H1 (cell line): ENCODE data around the gene ZNF134. TPM values are rescaled to one million over a fixed set of nuclear protein-coding genes. Genes with fewer than 3 reads are reported as not detected.

Experiments
- CTCF ChIA-PET: fragments of 300-600 bp; sonication (Branson Sonifier 250); formaldehyde crosslinking; loops from one replicate; lab custom pipeline; 2021; ENCODE audit not compliant: partially characterized antibody; lab: Charles Lee
- POLR2A ChIA-PET: fragments of 300-600 bp; sonication (Branson Sonifier 250); formaldehyde crosslinking; loops from one replicate; lab custom pipeline; 2021; ENCODE audit warnings: inconsistent platforms; ENCODE audit not compliant: partially characterized antibody; lab: Charles Lee
- DNase-seq, 2 experiments: peaks; one replicate each; pipeline versions ENCODE4 v3.0.0 to v3.0.0-alpha.2; 2010 to 2022; ENCODE audit warnings: low spot score in 2 of 2, low read depth in 1 of 2, mixed read lengths in 1 of 2
- FAIRE-seq: peaks from 2 replicates; lab custom pipeline; 2011; peaks lifted over from hg19 to GRCh38; lab: Jason Lieb, UNC
- H2AFZ ChIP-seq: 2 replicates; pipeline ENCODE4 v1.8.1; 2012; ENCODE audit warnings: low read length, inconsistent platforms
- H2AK5ac ChIP-seq: 2 replicates; pipeline ENCODE4 v1.6.1; 2013; ENCODE audit warnings: low read depth, low read length
- H2BK120ac ChIP-seq: replicated peaks from 2 replicates; pipeline ENCODE3; 2013; ENCODE audit warnings: low read depth, low read length, inconsistent platforms
- H2BK12ac ChIP-seq: 2 replicates; pipeline ENCODE4 v1.6.1; 2013; ENCODE audit warnings: low read depth, low read length
- H2BK15ac ChIP-seq: 2 replicates; pipeline ENCODE4 v1.6.1; 2013; ENCODE audit warnings: low read length
- H2BK20ac ChIP-seq: 2 replicates; pipeline ENCODE4 v1.6.1; 2013; ENCODE audit warnings: low read length
- H2BK5ac ChIP-seq: 2 replicates; pipeline ENCODE4 v1.6.1; 2013; ENCODE audit warnings: low read depth, low read length
- H3K14ac ChIP-seq: 2 replicates; pipeline ENCODE4 v1.6.1; 2013; ENCODE audit warnings: inconsistent platforms; ENCODE audit not compliant: insufficient read length
- H3K18ac ChIP-seq: 2 replicates; pipeline ENCODE4 v1.6.1; 2013; ENCODE audit warnings: low read length; ENCODE audit errors: extremely low read depth
- H3K23ac ChIP-seq: 2 replicates; pipeline ENCODE4 v1.6.1; 2013; ENCODE audit warnings: inconsistent platforms; ENCODE audit not compliant: insufficient read length
- H3K23me2 ChIP-seq: 2 replicates; pipeline ENCODE4 v1.6.1; 2013; ENCODE audit warnings: low read depth, low read length
- H3K27ac ChIP-seq: 2 replicates; pipeline ENCODE4 v1.6.1; 2011; ENCODE audit warnings: low read depth, low read length, inconsistent platforms
- H3K27me3 ChIP-seq, 4 experiments: replicated peaks in 1 of 4; 1 replicate in 1 of 4; 2 replicates in 3 of 4; pipeline versions ENCODE4 v1.6.1 to v1.8.1; 2011 to 2013; ENCODE audit warnings: low read length in 3 of 4, mild to moderate bottlenecking in 3 of 4, inconsistent platforms in 2 of 4, mixed read lengths in 2 of 4, moderate library complexity in 1 of 4; ENCODE audit not compliant: control insufficient read depth in 3 of 4, insufficient read depth in 3 of 4; ENCODE audit errors: extremely low read depth in 1 of 4
- H3K36me3 ChIP-seq, 4 experiments: 2 replicates each; pipeline versions ENCODE4 v1.6.1 to v1.8.1; 2011 to 2013; ENCODE audit warnings: mild to moderate bottlenecking in 4 of 4, low read length in 3 of 4, moderate library complexity in 2 of 4, control low read depth in 1 of 4, inconsistent platforms in 1 of 4; ENCODE audit not compliant: insufficient read depth in 4 of 4, control insufficient read depth in 2 of 4
- H3K4ac ChIP-seq: replicated peaks from 2 replicates; pipeline ENCODE3; 2013; ENCODE audit warnings: low read length, low read depth, mixed read lengths, inconsistent platforms; ENCODE audit not compliant: insufficient read length
- H3K4me1 ChIP-seq, 4 experiments: replicated peaks in 1 of 4; 1 replicate in 1 of 4; 2 replicates in 3 of 4; pipeline versions ENCODE4 v1.6.1 to v1.8.1; 2011 to 2013; ENCODE audit warnings: low read length in 3 of 4, inconsistent platforms in 2 of 4, mixed read lengths in 1 of 4; ENCODE audit not compliant: insufficient read depth in 4 of 4, control insufficient read depth in 3 of 4
- H3K4me2 ChIP-seq, 2 experiments: 2 replicates each; pipeline versions ENCODE4 v1.6.1 to v1.8.1; 2011 to 2013; ENCODE audit warnings: low read depth in 2 of 2, low read length in 2 of 2, control low read depth in 1 of 2, inconsistent platforms in 1 of 2, mild to moderate bottlenecking in 1 of 2; ENCODE audit not compliant: insufficient read depth in 1 of 2
- H3K4me3 ChIP-seq, 4 experiments: fragments of 200-600, 300-600 bp in 1 of 4; sonication (generic), shearing (Covaris generic), sonication (Bioruptor Twin) in 1 of 4; 2 replicates each; pipeline versions ENCODE4 v1.5.1 to v1.8.1; 2011 to 2016; ENCODE audit warnings: low read length in 4 of 4, low read depth in 3 of 4, control low read depth in 2 of 4, inconsistent platforms in 2 of 4, mild to moderate bottlenecking in 2 of 4, mixed read lengths in 1 of 4, moderate library complexity in 1 of 4; ENCODE audit not compliant: insufficient read depth in 2 of 4; ENCODE audit errors: extremely low read depth in 1 of 4
- H3K56ac ChIP-seq: replicated peaks from 2 replicates; pipeline ENCODE3; 2013; ENCODE audit warnings: low read depth, mild to moderate bottlenecking, mixed read lengths, low read length, inconsistent platforms; ENCODE audit not compliant: insufficient read length
- H3K79me1 ChIP-seq: 2 replicates; pipeline ENCODE4 v1.6.1; 2013; ENCODE audit warnings: low read depth, low read length, control low read depth
- H3K79me2 ChIP-seq, 2 experiments: 2 replicates each; pipeline versions ENCODE4 v1.6.1 to v1.8.1; 2012 to 2013; ENCODE audit warnings: low read length in 2 of 2, mild to moderate bottlenecking in 2 of 2, inconsistent platforms in 1 of 2; ENCODE audit not compliant: insufficient read depth in 2 of 2, control insufficient read depth in 1 of 2
- H3K9ac ChIP-seq, 4 experiments: replicated peaks in 1 of 4; 1 replicate in 1 of 4; 2 replicates in 3 of 4; pipeline versions ENCODE4 v1.6.1 to v1.8.1; 2011 to 2013; ENCODE audit warnings: low read depth in 3 of 4, low read length in 3 of 4, control low read depth in 2 of 4, mild to moderate bottlenecking in 2 of 4, moderate library complexity in 2 of 4, inconsistent platforms in 1 of 4; ENCODE audit errors: extremely low read depth in 1 of 4
- H3K9me3 ChIP-seq, 2 experiments: 2 replicates each; pipeline versions ENCODE4 v1.6.1 to v1.8.1; 2012 to 2013; ENCODE audit warnings: mild to moderate bottlenecking in 2 of 2, moderate library complexity in 2 of 2, control low read depth in 1 of 2, inconsistent platforms in 1 of 2, low read depth in 1 of 2, low read length in 1 of 2, mixed read lengths in 1 of 2; ENCODE audit not compliant: insufficient read depth in 2 of 2
- H4K20me1 ChIP-seq, 2 experiments: replicated peaks in 1 of 2; 2 replicates each; pipeline versions ENCODE3 to v1.8.1; 2011 to 2013; ENCODE audit warnings: inconsistent platforms in 2 of 2, low read length in 2 of 2, mild to moderate bottlenecking in 1 of 2; ENCODE audit not compliant: insufficient read depth in 2 of 2, control insufficient read depth in 1 of 2
- H4K5ac ChIP-seq: 2 replicates; pipeline ENCODE4 v1.6.1; 2013; ENCODE audit warnings: low read length, low read depth, mixed read lengths, inconsistent platforms; ENCODE audit not compliant: insufficient read length
- H4K8ac ChIP-seq: 2 replicates; pipeline ENCODE4 v1.8.0; 2013; ENCODE audit warnings: mild to moderate bottlenecking, moderate library complexity, low read length, inconsistent platforms; ENCODE audit not compliant: insufficient read depth; ENCODE audit errors: extremely low read depth
- H4K91ac ChIP-seq: replicated peaks from 2 replicates; pipeline ENCODE3; 2013; ENCODE audit warnings: low read length, mixed read lengths, inconsistent platforms; ENCODE audit not compliant: insufficient read length
- FOSL1 ChIP-seq: IDR thresholded peaks from 2 replicates; pipeline ENCODE4 v1.6.1; 2011; ENCODE audit warnings: mild to moderate bottlenecking, low read depth, low read length, moderate library complexity; ENCODE audit not compliant: insufficient read depth
- HDAC2 ChIP-seq, 2 experiments: fragments of 300-600 bp in 1 of 2; sonication (generic) in 1 of 2; IDR thresholded peaks; 2 replicates each; pipeline ENCODE4 v1.6.1; 2011 to 2012; ENCODE audit warnings: low read depth in 2 of 2, low read length in 2 of 2, mild to moderate bottlenecking in 2 of 2, moderate library complexity in 2 of 2, borderline replicate concordance in 1 of 2, inconsistent platforms in 1 of 2
- SAP30 ChIP-seq: fragments of 300-600 bp; sonication (generic); IDR thresholded peaks from 2 replicates; pipeline ENCODE4 v1.7.1; 2012; ENCODE audit warnings: low read length, moderate library complexity, mild to moderate bottlenecking, inconsistent platforms; ENCODE audit not compliant: insufficient read depth, insufficient replicate concordance
- SIN3A ChIP-seq, 2 experiments: IDR thresholded peaks in 1 of 2; conservative IDR thresholded peaks in 1 of 2; 2 replicates each; pipeline ENCODE4 v1.6.1; 2011 to 2012; ENCODE audit warnings: low read length in 2 of 2, improper control_type of control experiment in 1 of 2, low read depth in 1 of 2, mild to moderate bottlenecking in 1 of 2
- SUZ12 ChIP-seq: fragments of 200-600 bp; sonication (generic); IDR thresholded peaks from 2 replicates; pipeline ENCODE4 v1.6.1; 2012; ENCODE audit warnings: mild to moderate bottlenecking, inconsistent platforms, low read length, moderate library complexity, mixed read lengths
- WGBS, 2 experiments: shearing (Covaris generic) in 1 of 2; methylation state at CpG; one replicate each; pipeline versions ENCODE4 v1.1.6 to v1.1.7; 2013 to 2015; ENCODE audit warnings: low lambda C conversion rate in 2 of 2, mixed read lengths in 2 of 2, inconsistent platforms in 1 of 2, low coverage in 1 of 2, missing lambda C conversion rate in 1 of 2; ENCODE audit not compliant: insufficient replicate concordance in 2 of 2, insufficient coverage in 1 of 2, insufficient read length in 1 of 2; ENCODE audit errors: extremely low coverage in 1 of 2, missing lambda C conversion rate in 1 of 2; 5-methylcytosine and 5-hydroxymethylcytosine counted together
- polyA plus RNA-seq, 7 experiments: library from polyadenylated mRNA; depleted of rRNA in 3 of 7; stranded (reverse) in 5 of 7; unstranded in 2 of 7; fragments of >200 nt in 5 of 7; fragments of 200-250 nt in 2 of 7; gene quantifications; 1 replicate in 5 of 7; 2 replicates in 1 of 7; 4 replicates in 1 of 7; pipeline versions ENCODE4 v1.2.1 to v1.2.3, GENCODE V29; 2011 to 2013; ENCODE audit warnings: missing spikeins in 2 of 7, mixed read lengths in 2 of 7
- total RNA-seq: library from RNA; stranded (reverse); fragmentation: NEBNext Ultra II Directional; extraction: Animal tissue kit (Norgen Biotek cat#: 25700); gene quantifications from 2 replicates; pipeline ENCODE4 v1.2.1, GENCODE V29; 2021

ZNF134 gene
- total and polyA plus RNA-seq, 2 of the 8 experiments (the other 6 are each of a cell fraction or from before 2014, with no cell fraction given) = 16.6 to 54.6 TPM

GRCh38 chr19:57667228-57667627, 53.2 kb downstream of the ZNF134 start:
- Histone ChIP-seq H3K9ac (no peak overlapping the region), H3K9me3 (no peaks in the 10 kb centered on the region), H3K4me3 (no peak overlapping the region), H2BK5ac (no peak overlapping the region), H3K23ac (no peak overlapping the region), H4K8ac (no peak overlapping the region), H3K4ac (no peak overlapping the region), H3K56ac (no peak overlapping the region), H3K27me3 (peaks cover 0 to 4% (median 0%) of the 10 kb centered on the region in 4 experiments; a peak in 2 of 7 replicates), H2AK5ac (no peak overlapping the region), H3K18ac (no peak overlapping the region), H3K79me1 (no peaks in the 10 kb centered on the region)
- POLR2A ChIA-PET = interaction anchor here (1.0 kb wide), 1 partner anchor 18 kb away, joined by 4 read pairs; no protein-coding TSS in a partner anchor
- 89% methylated on average over 1 of the region's 1 CpG; no CpG with 5 or more reads in 1 of the 2 experiments for WGBS, 2 experiments
- TF ChIP-seq HDAC2 (IDR thresholded peaks at IDR 0.05; ENCODE audit: borderline replicate concordance in 1 of 2, low read depth in 2 of 2, low read length in 2 of 2) (no peak), SAP30 (no peak), FOSL1 (no peak), SUZ12 (no peak), SIN3A (conservative IDR thresholded peaks at IDR 0.05 in 1 of 2, IDR thresholded peaks at IDR 0.05 in 1 of 2; ENCODE audit: low read depth in 1 of 2, low read length in 2 of 2) (no peak)
- TF ChIP-seq, all 59 proteins: peak for 0
- H3K4me1 ChIP-seq = peaks cover 2 to 5% (median 4%) of the 10 kb centered on the region in 4 experiments
- no peak overlapping the region for H2BK120ac ChIP-seq
- no peaks in the 10 kb centered on the region for H3K36me3 ChIP-seq
- H3K4me2 ChIP-seq = no peak overlapping the region
- H3K23me2 ChIP-seq = peaks cover 4% of the 10 kb centered on the region
- H3K79me2 ChIP-seq = no peaks in the 10 kb centered on the region
- H2BK15ac ChIP-seq = no peak overlapping the region
- no peak overlapping the region for H3K27ac ChIP-seq
- FAIRE-seq (no peak), DNase-seq (no peak)
- H2BK20ac ChIP-seq = no peak overlapping the region
- no peak overlapping the region for H4K91ac ChIP-seq
- H4K5ac ChIP-seq = no peak overlapping the region
- no peak overlapping the region for H2AFZ ChIP-seq
- no peak overlapping the region for H2BK12ac ChIP-seq
- H3K14ac ChIP-seq = no peak overlapping the region
- CTCF ChIA-PET = interaction anchor here (1.2 kb wide), 1 partner anchor 10 kb away, joined by 3 read pairs; no protein-coding TSS in a partner anchor
- H4K20me1 ChIP-seq = peaks cover 0 to 1% of the 10 kb centered on the region in 2 experiments
